Astrocyte (in vitro differentiated cells and primary cell): Measurements from ENCODE around the gene SCYL3. TPM values are rescaled to one million over a fixed set of nuclear protein-coding genes. Genes with fewer than 3 reads are reported as not detected.

ENCODE experiments used
- DNase-seq: peaks from one replicate; pipeline ENCODE4 v3.0.0-alpha.2; 2010; ENCODE audit warnings: low read depth
- FAIRE-seq: peaks from 2 replicates; lab custom pipeline; 2011; peaks lifted over from hg19 to GRCh38; lab: Jason Lieb, UNC
- H2AFZ ChIP-seq: 2 replicates; pipeline ENCODE4 v1.6.0; 2012; ENCODE audit warnings: low read depth, low read length, inconsistent platforms
- H3K27ac ChIP-seq: 2 replicates; pipeline ENCODE4 v1.5.1; 2011; ENCODE audit warnings: low read depth, low read length, inconsistent platforms
- H3K27me3 ChIP-seq: 2 replicates; pipeline ENCODE4 v1.6.0; 2011; ENCODE audit warnings: low read length, inconsistent platforms; ENCODE audit not compliant: insufficient read depth
- H3K36me3 ChIP-seq: 2 replicates; pipeline ENCODE4 v1.5.1; 2011; ENCODE audit warnings: low read length, inconsistent platforms; ENCODE audit not compliant: insufficient read depth
- H3K4me1 ChIP-seq: 2 replicates; pipeline ENCODE4 v1.5.1; 2011; ENCODE audit warnings: low read length, inconsistent platforms; ENCODE audit not compliant: insufficient read depth
- H3K4me2 ChIP-seq: 2 replicates; pipeline ENCODE4 v1.6.0; 2012; ENCODE audit warnings: low read length, inconsistent platforms
- H3K4me3 ChIP-seq: 2 replicates; pipeline ENCODE4 v1.5.1; 2011; ENCODE audit warnings: low read depth, mild to moderate bottlenecking, low read length, inconsistent platforms; ENCODE audit not compliant: insufficient read depth
- H3K79me2 ChIP-seq: 2 replicates; pipeline ENCODE4 v1.6.0; 2012; ENCODE audit warnings: mild to moderate bottlenecking, low read length, inconsistent platforms; ENCODE audit not compliant: insufficient read depth
- H3K9ac ChIP-seq: 2 replicates; pipeline ENCODE4 v1.6.0; 2012; ENCODE audit warnings: mild to moderate bottlenecking, low read length, inconsistent platforms
- H3K9me3 ChIP-seq: 2 replicates; pipeline ENCODE4 v1.5.1; 2012; ENCODE audit warnings: low read depth, mild to moderate bottlenecking, low read length, inconsistent platforms; ENCODE audit not compliant: insufficient read depth
- H4K20me1 ChIP-seq: 2 replicates; pipeline ENCODE4 v1.6.0; 2012; ENCODE audit warnings: low read length, inconsistent platforms; ENCODE audit not compliant: insufficient read depth
- H3K27ac Mint-ChIP-seq: one replicate; pipeline ENCODE4 v1.8.0; 2021; ENCODE audit warnings: mild to moderate bottlenecking, mixed read lengths; ENCODE audit not compliant: unreplicated experiment
- H3K27me3 Mint-ChIP-seq: one replicate; pipeline ENCODE4 v1.8.0; 2021; ENCODE audit warnings: low read depth, mixed read lengths; ENCODE audit not compliant: unreplicated experiment
- H3K36me3 Mint-ChIP-seq: one replicate; pipeline ENCODE4 v1.8.0; 2021; ENCODE audit warnings: low read depth, mixed read lengths; ENCODE audit not compliant: unreplicated experiment
- H3K4me1 Mint-ChIP-seq: one replicate; pipeline ENCODE4 v1.8.0; 2021; ENCODE audit warnings: low read depth, mixed read lengths; ENCODE audit not compliant: unreplicated experiment
- H3K4me3 Mint-ChIP-seq: one replicate; pipeline ENCODE4 v1.8.0; 2021; ENCODE audit warnings: mild to moderate bottlenecking, moderate library complexity, mixed read lengths; ENCODE audit not compliant: unreplicated experiment
- H3K9me3 Mint-ChIP-seq: one replicate; pipeline ENCODE4 v1.8.0; 2021; ENCODE audit warnings: mild to moderate bottlenecking, mixed read lengths; ENCODE audit not compliant: unreplicated experiment
- CTCF ChIP-seq: IDR thresholded peaks from 2 replicates; pipeline ENCODE4 v1.5.1; 2011; ENCODE audit warnings: low read depth, mild to moderate bottlenecking, inconsistent platforms, low read length, moderate library complexity; ENCODE audit not compliant: insufficient read depth
- EZH2 ChIP-seq: IDR thresholded peaks from 2 replicates; pipeline ENCODE4 v1.6.1; 2012; ENCODE audit warnings: mild to moderate bottlenecking, low read length, inconsistent platforms; ENCODE audit not compliant: insufficient read depth
- total RNA-seq: library from RNA; stranded (reverse); gene quantifications from 2 replicates; pipeline ENCODE4 v1.2.1, GENCODE V29; 2021

The SCYL3 gene
- total RNA-seq, 1 donor from 2014 or later = 6.2 TPM

GRCh38 chr1:169860750-169861149 is 32.9 kb downstream of the SCYL3 start:
- H3K4me3 ChIP-seq = no peak overlapping the region
- no peaks in the 10 kb centered on the region for H3K79me2 ChIP-seq
- no peak overlapping the region for H3K4me2 ChIP-seq
- DNase-seq (no peak), FAIRE-seq (no peak)
- no peak overlapping the region for H3K4me3 Mint-ChIP-seq
- peaks cover 30% of the 10 kb centered on the region for H3K36me3 ChIP-seq
- H3K27me3 Mint-ChIP-seq = no peaks in the 10 kb centered on the region
- H3K4me1 ChIP-seq = no peaks in the 10 kb centered on the region
- no peaks in the 10 kb centered on the region for H3K4me1 Mint-ChIP-seq
- H3K9ac ChIP-seq = no peak overlapping the region
- H3K9me3 ChIP-seq = no peaks in the 10 kb centered on the region
- H3K9me3 Mint-ChIP-seq = no peaks in the 10 kb centered on the region
- H3K36me3 Mint-ChIP-seq = peaks cover 23% of the 10 kb centered on the region
- no peak for TF ChIP-seq EZH2
- TF ChIP-seq CTCF = no peak
- no peak overlapping the region for H2AFZ ChIP-seq
- H3K27ac ChIP-seq = no peak overlapping the region
- no peaks in the 10 kb centered on the region for H3K27me3 ChIP-seq
- H3K27ac Mint-ChIP-seq = no peak overlapping the region
- H4K20me1 ChIP-seq = no peaks in the 10 kb centered on the region

GRCh38 chr1:169860187-169860586 is 33.5 kb downstream of the SCYL3 start:
- H3K4me2 ChIP-seq = no peak overlapping the region
- Mint-ChIP-seq H3K27ac (no peak overlapping the region), H3K9me3 (no peaks in the 10 kb centered on the region), H3K4me3 (no peak overlapping the region), H3K36me3 (peaks cover 20% of the 10 kb centered on the region), H3K27me3 (no peaks in the 10 kb centered on the region), H3K4me1 (no peaks in the 10 kb centered on the region)
- H3K27me3 ChIP-seq = no peaks in the 10 kb centered on the region
- FAIRE-seq (no peak), DNase-seq (no peak)
- no peaks in the 10 kb centered on the region for H3K9me3 ChIP-seq
- TF ChIP-seq CTCF = no peak
- TF ChIP-seq EZH2 = no peak
- no peak overlapping the region for H3K27ac ChIP-seq
- no peak overlapping the region for H3K4me3 ChIP-seq
- H4K20me1 ChIP-seq = no peaks in the 10 kb centered on the region
- H3K4me1 ChIP-seq = no peaks in the 10 kb centered on the region
- H3K79me2 ChIP-seq = no peaks in the 10 kb centered on the region
- H3K36me3 ChIP-seq = peaks cover 34% of the 10 kb centered on the region
- H3K9ac ChIP-seq = no peak overlapping the region
- H2AFZ ChIP-seq = no peak overlapping the region

- H3K9me3 Mint-ChIP-seq = no peaks in the 10 kb centered on the region
- H3K79me2 ChIP-seq = no peaks in the 10 kb centered on the region
- no peak for TF ChIP-seq CTCF
- TF ChIP-seq EZH2 = no peak
- no peak overlapping the region for H3K9ac ChIP-seq
- H3K36me3 Mint-ChIP-seq = peaks cover 16% of the 10 kb centered on the region
- H3K27me3 ChIP-seq = no peaks in the 10 kb centered on the region
- no peak overlapping the region for H2AFZ ChIP-seq
- no peak overlapping the region for H3K4me2 ChIP-seq
- H3K4me3 Mint-ChIP-seq = no peak overlapping the region
- no peaks in the 10 kb centered on the region for H3K9me3 ChIP-seq
- no peaks in the 10 kb centered on the region for H3K4me1 Mint-ChIP-seq
- peaks cover 38% of the 10 kb centered on the region for H3K36me3 ChIP-seq
- no peaks in the 10 kb centered on the region for H3K27me3 Mint-ChIP-seq
- no peaks in the 10 kb centered on the region for H3K4me1 ChIP-seq
- H3K27ac Mint-ChIP-seq = no peak overlapping the region
- FAIRE-seq = no peak
- H3K4me3 ChIP-seq = no peak overlapping the region
- no peak overlapping the region for H3K27ac ChIP-seq
- DNase-seq = no peak
- no peaks in the 10 kb centered on the region for H4K20me1 ChIP-seq
These were observed 34.7 kb downstream of the SCYL3 start for GRCh38 chr1:169859001-169859400.
